ENCODE data around the gene PAIP2B.

GRCh38 chr2:71220743-71221142, 6.2 kb downstream of the PAIP2B start:
- TF ChIP-seq, protein P1, sequence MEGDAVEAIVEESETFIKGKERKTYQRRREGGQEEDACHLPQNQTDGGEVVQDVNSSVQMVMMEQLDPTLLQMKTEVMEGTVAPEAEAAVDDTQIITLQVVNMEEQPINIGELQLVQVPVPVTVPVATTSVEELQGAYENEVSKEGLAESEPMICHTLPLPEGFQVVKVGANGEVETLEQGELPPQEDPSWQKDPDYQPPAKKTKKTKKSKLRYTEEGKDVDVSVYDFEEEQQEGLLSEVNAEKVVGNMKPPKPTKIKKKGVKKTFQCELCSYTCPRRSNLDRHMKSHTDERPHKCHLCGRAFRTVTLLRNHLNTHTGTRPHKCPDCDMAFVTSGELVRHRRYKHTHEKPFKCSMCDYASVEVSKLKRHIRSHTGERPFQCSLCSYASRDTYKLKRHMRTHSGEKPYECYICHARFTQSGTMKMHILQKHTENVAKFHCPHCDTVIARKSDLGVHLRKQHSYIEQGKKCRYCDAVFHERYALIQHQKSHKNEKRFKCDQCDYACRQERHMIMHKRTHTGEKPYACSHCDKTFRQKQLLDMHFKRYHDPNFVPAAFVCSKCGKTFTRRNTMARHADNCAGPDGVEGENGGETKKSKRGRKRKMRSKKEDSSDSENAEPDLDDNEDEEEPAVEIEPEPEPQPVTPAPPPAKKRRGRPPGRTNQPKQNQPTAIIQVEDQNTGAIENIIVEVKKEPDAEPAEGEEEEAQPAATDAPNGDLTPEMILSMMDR (conservative IDR thresholded peaks at IDR 0.05; ENCODE audit: low read depth, low read length): no peak
- no peak for TF ChIP-seq EZH2phosphoT487 (IDR thresholded peaks at IDR 0.05; ENCODE audit: borderline replicate concordance, low read length)

All from PC-3 (cell line).